Ovary (tissue), 9 donors: Measurements from ENCODE around the gene SRSF6. TPM values are rescaled to one million over a fixed set of nuclear protein-coding genes. Genes with fewer than 3 reads are reported as not detected.
"Not testable (repeated sequence)": the region's sequence is repeated elsewhere in the genome, so short reads cannot be mapped to it uniquely, and the experiment has no call there.

ENCODE experiments used
- DNase-seq, 5 donors: peaks; one replicate each; pipeline ENCODE4 v3.0.0-alpha.2; 2019 to 2020
- H3K27ac ChIP-seq, 2 donors: fragments of 200-600 bp; one replicate each; pipeline versions ENCODE4 v1.5.1 to v1.8.0; 2019 to 2022
- H3K27me3 ChIP-seq: fragments of 200-600 bp; one replicate; pipeline ENCODE4 v1.8.0; 2022
- H3K36me3 ChIP-seq: fragments of 200-600 bp; sonication (generic); one replicate; pipeline ENCODE4 v1.5.1; 2019
- H3K4me1 ChIP-seq: one replicate; pipeline ENCODE4 v1.8.1; 2013; ENCODE audit warnings: mild to moderate bottlenecking, moderate library complexity; ENCODE audit not compliant: insufficient read depth
- H3K4me3 ChIP-seq: fragments of 200-600 bp; sonication (generic); one replicate; pipeline ENCODE4 v1.5.1; 2017
- H3K9me3 ChIP-seq, 2 donors: fragments of 200-600 bp in 1 of 2; sonication (generic) in 1 of 2; one replicate each; pipeline versions ENCODE4 v1.5.1 to v1.8.1; 2013 to 2019; ENCODE audit warnings: mild to moderate bottlenecking in 1 of 2, moderate library complexity in 1 of 2
- EP300 ChIP-seq: sonication (generic); formaldehyde crosslinking; IDR thresholded peaks from one replicate; pipeline ENCODE4 v1.6.1; 2017; ENCODE audit warnings: antibody characterized with exemption
- POLR2A ChIP-seq: fragments of 450-650 bp; IDR thresholded peaks from one replicate; pipeline ENCODE4 v1.6.1; 2017; ENCODE audit warnings: antibody characterized with exemption, mild to moderate bottlenecking, moderate library complexity
- WGBS, 3 donors: extraction: QIAGEN DNeasy Blood & Tissue Kit in 1 of 3; methylation state at CpG; one replicate each; pipeline versions ENCODE4 v1.1.5 to v1.1.7; 2013 to 2017; 5-methylcytosine and 5-hydroxymethylcytosine counted together
- intact Hi-C, 4 donors: fragments of 100-400 bp; cut with DNase I; formaldehyde crosslinking; loops; one replicate each; pipeline versions ENCODE4 v1.11.0 to v1.15.1; 2022 to 2023
- polyA plus RNA-seq, 2 donors: library from polyadenylated mRNA; stranded (reverse); fragments of 200-250 nt in 1 of 2; fragments of 350-450 nt in 1 of 2; fragmentation: Illumina TruSeq in 1 of 2; extraction: RNeasy Lipid Tissue Mini Kit (QIAGEN cat#74804) in 1 of 2; gene quantifications; one replicate each; pipeline ENCODE4 v1.2.3, GENCODE V29; 2013 to 2014
- total RNA-seq, 7 donors: library from RNA; depleted of rRNA in 2 of 7; stranded (reverse); fragments of >200 nt in 2 of 7; fragmentation: NEBNext Ultra II Directional in 3 of 7; extraction: Animal tissue kit (Norgen Biotek cat#: 25700) in 3 of 7; gene quantifications; one replicate each; pipeline versions ENCODE4 v1.1.0 to v1.2.4, GENCODE V29; 2016 to 2023
- TF ChIP-seq, protein P1 (sequence below), 3 donors: fragments of 450-650 bp in 2 of 3; fragments of 200-600 bp in 1 of 3; IDR thresholded peaks; one replicate each; pipeline versions ENCODE4 v1.5.1 to v1.8.0; 2016 to 2022; ENCODE audit warnings: antibody characterized with exemption in 3 of 3, mild to moderate bottlenecking in 1 of 3
- donor health status: DM: no; HTN: no; CAD: no; lungs with moderate emphysema.
- donor health status: DM: no; HTN: no; CAD: no.
- donor health status: Bipolar disorder and iron deficiency.
- donor health status: DM: yes; HTN: yes; CAD: no.
- donor health status: DM: no; HTN: no; CAD: no.
- donor health status: DM: yes; HTN: yes; CAD: no.

SRSF6 gene
- total and polyA plus RNA-seq, 9 donors, result 69.7 to 163 (median 122) TPM

GRCh38 chr20:43416591-43417228 is 41.0 kb upstream of the SRSF6 start:
- no peak for DNase-seq
- intact Hi-C loops, result no loop called here
- no peaks in the 10 kb centered on the region for H3K27me3 ChIP-seq
- 80 to 90% (median 86%) methylated on average over 5 to 6 of the region's 6 CpGs for WGBS, 3 donors
- H3K9me3 ChIP-seq, result no peaks in the 10 kb centered on the region
- TF ChIP-seq EP300 (no peak), POLR2A (no peak)
- TF ChIP-seq, protein P1, sequence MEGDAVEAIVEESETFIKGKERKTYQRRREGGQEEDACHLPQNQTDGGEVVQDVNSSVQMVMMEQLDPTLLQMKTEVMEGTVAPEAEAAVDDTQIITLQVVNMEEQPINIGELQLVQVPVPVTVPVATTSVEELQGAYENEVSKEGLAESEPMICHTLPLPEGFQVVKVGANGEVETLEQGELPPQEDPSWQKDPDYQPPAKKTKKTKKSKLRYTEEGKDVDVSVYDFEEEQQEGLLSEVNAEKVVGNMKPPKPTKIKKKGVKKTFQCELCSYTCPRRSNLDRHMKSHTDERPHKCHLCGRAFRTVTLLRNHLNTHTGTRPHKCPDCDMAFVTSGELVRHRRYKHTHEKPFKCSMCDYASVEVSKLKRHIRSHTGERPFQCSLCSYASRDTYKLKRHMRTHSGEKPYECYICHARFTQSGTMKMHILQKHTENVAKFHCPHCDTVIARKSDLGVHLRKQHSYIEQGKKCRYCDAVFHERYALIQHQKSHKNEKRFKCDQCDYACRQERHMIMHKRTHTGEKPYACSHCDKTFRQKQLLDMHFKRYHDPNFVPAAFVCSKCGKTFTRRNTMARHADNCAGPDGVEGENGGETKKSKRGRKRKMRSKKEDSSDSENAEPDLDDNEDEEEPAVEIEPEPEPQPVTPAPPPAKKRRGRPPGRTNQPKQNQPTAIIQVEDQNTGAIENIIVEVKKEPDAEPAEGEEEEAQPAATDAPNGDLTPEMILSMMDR (IDR thresholded peaks at IDR 0.05), result no peak
- H3K36me3 ChIP-seq, result no peaks in the 10 kb centered on the region
- H3K4me1 ChIP-seq, result no peaks in the 10 kb centered on the region
- no peak overlapping the region for H3K4me3 ChIP-seq
- no peak overlapping the region for H3K27ac ChIP-seq

- no peaks in the 10 kb centered on the region for H3K9me3 ChIP-seq
- intact Hi-C loops, result no loop called here
- DNase-seq, result no peak
- H3K27ac ChIP-seq, result no peak overlapping the region
- no peak overlapping the region for H3K4me3 ChIP-seq
- no peaks in the 10 kb centered on the region for H3K27me3 ChIP-seq
- TF ChIP-seq POLR2A (no peak), EP300 (no peak)
- TF ChIP-seq, protein P1 (IDR thresholded peaks at IDR 0.05), result no peak
- H3K36me3 ChIP-seq, result no peaks in the 10 kb centered on the region
- H3K4me1 ChIP-seq, result no peaks in the 10 kb centered on the region
Observed at GRCh38 chr20:43420192-43420591, 37.5 kb upstream of the SRSF6 start.

GRCh38 chr20:43420913-43421312 is 36.8 kb upstream of the SRSF6 start:
- H3K27me3 ChIP-seq, H3K4me3 ChIP-seq, H3K9me3 ChIP-seq, DNase-seq, H3K36me3 ChIP-seq, intact Hi-C loops, H3K27ac ChIP-seq, H3K4me1 ChIP-seq: not testable (repeated sequence)
- 78 to 87% (median 80%) methylated on average over 7 of the region's 7 CpGs for WGBS, 3 donors

- Histone ChIP-seq H3K9me3 (no peaks in the 10 kb centered on the region), H3K36me3 (no peaks in the 10 kb centered on the region), H3K4me3 (no peak overlapping the region), H3K4me1 (no peaks in the 10 kb centered on the region), H3K27ac (no peak overlapping the region), H3K27me3 (no peaks in the 10 kb centered on the region)
- intact Hi-C loops, result no loop called here
- 67 to 76% (median 76%) methylated on average over 5 of the region's 5 CpGs for WGBS, 3 donors
- no peak for DNase-seq
- TF ChIP-seq POLR2A (no peak), EP300 (no peak)
- TF ChIP-seq, protein P1 (IDR thresholded peaks at IDR 0.05), result no peak
Observed at GRCh38 chr20:43426172-43426571, 31.5 kb upstream of the SRSF6 start.

GRCh38 chr20:43430265-43431133 is 27.2 kb upstream of the SRSF6 start:
- intact Hi-C loops, result no loop called here
- WGBS, 3 donors, result 39 to 46% (median 41%) methylated on average over 10 of the region's 10 CpGs
- Histone ChIP-seq H3K27ac (no peak overlapping the region), H3K9me3 (no peaks in the 10 kb centered on the region), H3K4me3 (no peak overlapping the region), H3K36me3 (no peaks in the 10 kb centered on the region), H3K27me3 (no peaks in the 10 kb centered on the region), H3K4me1 (no peaks in the 10 kb centered on the region)
- TF ChIP-seq EP300 (no peak), POLR2A (no peak)
- TF ChIP-seq, protein P1 (IDR thresholded peaks at IDR 0.05), result no peak
- no peak for DNase-seq
